GM15510 (cell line): Measurements from ENCODE around the gene SLC6A4.

ENCODE experiments used
- POLR2A ChIP-seq: IDR thresholded peaks from 3 replicates; pipeline ENCODE4 v1.6.1; 2011; ENCODE audit warnings: borderline replicate concordance; ENCODE audit not compliant: insufficient read length; ENCODE audit errors: extremely low read depth

SLC6A4 gene

GRCh38 chr17:30229012-30229411 lies 6.5 kb downstream of the SLC6A4 start:
- TF ChIP-seq POLR2A: no peak

GRCh38 chr17:30228011-30228410 lies 7.5 kb downstream of the SLC6A4 start:
- no peak for TF ChIP-seq POLR2A

GRCh38 chr17:30226878-30227277 lies 8.6 kb downstream of the SLC6A4 start:
- TF ChIP-seq POLR2A: no peak

- TF ChIP-seq POLR2A: no peak
Observed at GRCh38 chr17:30225919-30226553, 9.5 kb downstream of the SLC6A4 start.

- no peak for TF ChIP-seq POLR2A
Observed at GRCh38 chr17:30225112-30225511, 10.4 kb downstream of the SLC6A4 start.

- TF ChIP-seq POLR2A: no peak
Observed at GRCh38 chr17:30224419-30224960, 11.0 kb downstream of the SLC6A4 start.

- no peak for TF ChIP-seq POLR2A
Observed at GRCh38 chr17:30222721-30223175, 12.7 kb downstream of the SLC6A4 start.

GRCh38 chr17:30222251-30222650 lies 13.2 kb downstream of the SLC6A4 start:
- TF ChIP-seq POLR2A: no peak

GRCh38 chr17:30221346-30221745 lies 14.2 kb downstream of the SLC6A4 start:
- TF ChIP-seq POLR2A: no peak

GRCh38 chr17:30220414-30220813 lies 15.1 kb downstream of the SLC6A4 start:
- TF ChIP-seq POLR2A: no peak

- no peak for TF ChIP-seq POLR2A
Observed at GRCh38 chr17:30219833-30220232, 15.7 kb downstream of the SLC6A4 start.

- no peak for TF ChIP-seq POLR2A
Observed at GRCh38 chr17:30219315-30219714, 16.2 kb downstream of the SLC6A4 start.

GRCh38 chr17:30218799-30219198 lies 16.7 kb downstream of the SLC6A4 start:
- TF ChIP-seq POLR2A: no peak

- no peak for TF ChIP-seq POLR2A
Observed at GRCh38 chr17:30217746-30218245, 17.7 kb downstream of the SLC6A4 start.

GRCh38 chr17:30217054-30217453 lies 18.4 kb downstream of the SLC6A4 start:
- TF ChIP-seq POLR2A: no peak

GRCh38 chr17:30212750-30213149 lies 22.7 kb downstream of the SLC6A4 start:
- TF ChIP-seq POLR2A: no peak
